Endodermal cell (in vitro differentiated cells): ENCODE data around the gene PAWR. TPM values are rescaled to one million over a fixed set of nuclear protein-coding genes. Genes with fewer than 3 reads are reported as not detected.

Experiments used
- DNase-seq: peaks from one replicate; pipeline ENCODE4 v3.0.0-alpha.2; 2017
- H3K27ac ChIP-seq: 2 replicates; pipeline ENCODE4 v1.5.1; 2013; ENCODE audit warnings: mild to moderate bottlenecking, low read depth, low read length, moderate library complexity
- H3K27me3 ChIP-seq: 2 replicates; pipeline ENCODE4 v1.6.1; 2013; ENCODE audit warnings: mild to moderate bottlenecking, low read length, moderate library complexity; ENCODE audit not compliant: insufficient read depth, control insufficient read depth, poor library complexity, severe bottlenecking
- H3K36me3 ChIP-seq: 2 replicates; pipeline ENCODE4 v1.7.0; 2013; ENCODE audit warnings: mild to moderate bottlenecking, low read length, moderate library complexity; ENCODE audit not compliant: control insufficient read depth, insufficient read depth
- H3K4me1 ChIP-seq: one replicate; pipeline ENCODE4 v1.7.0; 2013; ENCODE audit warnings: low read length; ENCODE audit not compliant: control insufficient read depth, insufficient read depth
- H3K4me3 ChIP-seq: 2 replicates; pipeline ENCODE4 v1.5.1; 2013; ENCODE audit warnings: mild to moderate bottlenecking, low read length, moderate library complexity
- H3K9ac ChIP-seq: 2 replicates; pipeline ENCODE4 v1.6.1; 2013; ENCODE audit warnings: mild to moderate bottlenecking, low read length, moderate library complexity; ENCODE audit not compliant: poor library complexity, severe bottlenecking; ENCODE audit errors: extremely low read depth
- H3K9me3 ChIP-seq: 2 replicates; pipeline ENCODE4 v1.6.1; 2013; ENCODE audit warnings: mild to moderate bottlenecking, low read length, moderate library complexity; ENCODE audit not compliant: control insufficient read depth
- H3K27ac Mint-ChIP-seq: 2 replicates; pipeline ENCODE4 v1.8.0; 2020; ENCODE audit warnings: mixed read lengths
- H3K27me3 Mint-ChIP-seq: 2 replicates; pipeline ENCODE4 v1.8.0; 2021; ENCODE audit warnings: mild to moderate bottlenecking, mixed read lengths; ENCODE audit not compliant: insufficient read depth
- H3K36me3 Mint-ChIP-seq: 2 replicates; pipeline ENCODE4 v1.8.0; 2020; ENCODE audit warnings: low read depth, mixed read lengths
- H3K4me1 Mint-ChIP-seq: 2 replicates; pipeline ENCODE4 v1.8.0; 2020; ENCODE audit warnings: mixed read lengths
- H3K4me3 Mint-ChIP-seq: 2 replicates; pipeline ENCODE4 v1.8.0; 2020; ENCODE audit warnings: mild to moderate bottlenecking, moderate library complexity, mixed read lengths
- H3K9me3 Mint-ChIP-seq: 2 replicates; pipeline ENCODE4 v1.8.0; 2020; ENCODE audit warnings: mild to moderate bottlenecking, mixed read lengths
- CTCF ChIP-seq: fragments of 200-600 bp; sonication (generic); conservative IDR thresholded peaks from 2 replicates; pipeline ENCODE4 v1.5.0; 2021; ENCODE audit warnings: antibody characterized with exemption, mild to moderate bottlenecking
- WGBS, 2 experiments: methylation state at CpG; one replicate each; pipeline versions ENCODE4 v1.1.5 to v1.1.7; 2013; ENCODE audit warnings: missing lambda C conversion rate in 2 of 2, mixed read lengths in 1 of 2; ENCODE audit not compliant: insufficient coverage in 1 of 2, insufficient read length in 1 of 2; 5-methylcytosine and 5-hydroxymethylcytosine counted together
- total RNA-seq, 2 donors: library from RNA; stranded (reverse); fragmentation: NEBNext Ultra II Directional in 1 of 2; extraction: Animal tissue kit (Norgen Biotek cat#: 25700) in 1 of 2; gene quantifications; 2 replicates in 1 of 2; 3 replicates in 1 of 2; pipeline ENCODE4 v1.2.1, GENCODE V29; 2021

The PAWR gene
- total RNA-seq, 2 donors from 2014 or later = 128 to 147 TPM

GRCh38 chr12:79725987-79726386 lies 35.2 kb upstream of the PAWR start:
- Histone ChIP-seq H3K4me1 (no peaks in the 10 kb centered on the region), H3K9me3 (no peaks in the 10 kb centered on the region), H3K9ac (no peak overlapping the region), H3K27ac (no peak overlapping the region), H3K27me3 (no peaks in the 10 kb centered on the region), H3K36me3 (no peaks in the 10 kb centered on the region), H3K4me3 (no peak overlapping the region)
- Mint-ChIP-seq H3K36me3 (no peaks in the 10 kb centered on the region), H3K27ac (no peak overlapping the region), H3K9me3 (no peaks in the 10 kb centered on the region), H3K4me1 (no peaks in the 10 kb centered on the region), H3K27me3 (no peaks in the 10 kb centered on the region), H3K4me3 (no peak overlapping the region)
- TF ChIP-seq CTCF = no peak
- 100% methylated on average over 1 of the region's 1 CpG for WGBS, 2 experiments
- DNase-seq = no peak

GRCh38 chr12:79717006-79717405 lies 26.2 kb upstream of the PAWR start:
- H3K4me3 ChIP-seq = no peak overlapping the region
- no peaks in the 10 kb centered on the region for H3K27me3 Mint-ChIP-seq
- no peak overlapping the region for H3K27ac ChIP-seq
- no peaks in the 10 kb centered on the region for H3K4me1 Mint-ChIP-seq
- no peak overlapping the region for H3K27ac Mint-ChIP-seq
- H3K4me3 Mint-ChIP-seq = no peak overlapping the region
- no peaks in the 10 kb centered on the region for H3K27me3 ChIP-seq
- H3K4me1 ChIP-seq = no peaks in the 10 kb centered on the region
- no peaks in the 10 kb centered on the region for H3K9me3 ChIP-seq
- H3K36me3 Mint-ChIP-seq = no peaks in the 10 kb centered on the region
- no peak for DNase-seq
- H3K36me3 ChIP-seq = no peaks in the 10 kb centered on the region
- H3K9ac ChIP-seq = no peak overlapping the region
- no peak for TF ChIP-seq CTCF
- no peaks in the 10 kb centered on the region for H3K9me3 Mint-ChIP-seq
- 92 to 93% methylated on average over 2 to 4 of the region's 4 CpGs for WGBS, 2 experiments

- no peak for TF ChIP-seq CTCF
Observed at GRCh38 chr12:79715308-79715707, 24.5 kb upstream of the PAWR start.

More at GRCh38 chr12:79715308-79715707, 24.5 kb upstream of the PAWR start:
- Histone ChIP-seq H3K4me3 (no peak overlapping the region), H3K36me3 (no peaks in the 10 kb centered on the region), H3K9me3 (no peaks in the 10 kb centered on the region), H3K27me3 (no peaks in the 10 kb centered on the region), H3K27ac (no peak overlapping the region), H3K9ac (no peak overlapping the region), H3K4me1 (no peaks in the 10 kb centered on the region)
- WGBS, 2 experiments = 90 to 100% methylated on average over 1 to 2 of the region's 3 CpGs
- Mint-ChIP-seq H3K27ac (no peak overlapping the region), H3K27me3 (peaks cover 2% of the 10 kb centered on the region), H3K9me3 (no peaks in the 10 kb centered on the region), H3K36me3 (no peaks in the 10 kb centered on the region), H3K4me1 (no peaks in the 10 kb centered on the region), H3K4me3 (no peak overlapping the region)
- no peak for DNase-seq
